GM19395 (cell line): Measurements from ENCODE around the gene TRIM31.
"Not testable (repeated sequence)": the region's sequence is repeated elsewhere in the genome, so short reads cannot be mapped to it uniquely, and the experiment has no call there.

Experiments used
- ATAC-seq: cut with Tn5 transposase; IDR thresholded peaks from one replicate; pipeline ENCODE4 v1.9.1; 2021; ENCODE audit warnings: mild to moderate bottlenecking, moderate library complexity; ENCODE audit not compliant: unreplicated experiment

TRIM31 gene

DNA sequence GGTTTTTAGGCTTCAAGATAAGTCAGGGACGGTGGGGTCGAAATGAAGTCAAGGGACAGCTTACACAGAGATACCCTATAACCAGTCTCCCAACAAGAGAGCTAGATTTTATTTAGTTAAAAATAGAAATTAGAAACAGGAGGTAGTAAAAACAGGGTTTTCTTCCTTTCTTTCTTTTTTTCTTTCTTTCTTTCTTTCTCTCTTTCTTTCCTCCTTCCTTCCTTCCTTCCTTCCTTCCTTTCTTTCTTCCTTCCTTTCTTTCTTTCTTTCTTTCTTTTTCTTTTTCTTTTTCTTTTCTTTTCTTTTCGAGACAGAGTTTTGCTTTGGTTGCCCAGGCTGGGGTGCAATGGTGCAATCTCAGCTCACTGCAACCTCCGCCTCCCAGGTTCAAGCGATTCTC, 5.8 kb upstream of the TRIM31 start:
- ATAC-seq, result not testable (repeated sequence)

DNA sequence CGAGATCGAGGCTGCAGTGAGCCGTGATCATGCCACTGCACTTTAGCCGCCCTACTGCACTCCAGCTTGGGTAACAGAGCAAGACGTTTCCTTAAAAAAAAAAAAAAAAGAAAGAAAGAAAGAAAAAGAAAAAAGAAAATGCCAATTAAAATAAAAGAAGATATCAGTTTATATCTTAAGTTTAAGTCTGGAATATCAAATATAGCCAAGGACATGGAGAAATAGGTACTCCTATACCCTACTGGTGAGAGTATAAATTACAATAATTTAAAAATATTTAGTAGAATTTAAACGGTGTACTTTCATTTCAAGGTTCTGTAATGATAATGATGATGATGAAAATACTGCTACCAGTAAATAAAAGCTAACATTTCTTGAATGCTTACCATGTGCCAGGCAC, 3.8 kb upstream of the TRIM31 start:
- no peak for ATAC-seq

GRCh38 chr6:30113841-30114240, 951 bp upstream of the TRIM31 start:
- ATAC-seq, result no peak

GRCh38 chr6:30112402-30112994, 392 bp downstream of the TRIM31 start:
- no peak for ATAC-seq

- no peak for ATAC-seq
These were observed 1.5 kb downstream of the TRIM31 start for GRCh38 chr6:30111266-30111856.

DNA sequence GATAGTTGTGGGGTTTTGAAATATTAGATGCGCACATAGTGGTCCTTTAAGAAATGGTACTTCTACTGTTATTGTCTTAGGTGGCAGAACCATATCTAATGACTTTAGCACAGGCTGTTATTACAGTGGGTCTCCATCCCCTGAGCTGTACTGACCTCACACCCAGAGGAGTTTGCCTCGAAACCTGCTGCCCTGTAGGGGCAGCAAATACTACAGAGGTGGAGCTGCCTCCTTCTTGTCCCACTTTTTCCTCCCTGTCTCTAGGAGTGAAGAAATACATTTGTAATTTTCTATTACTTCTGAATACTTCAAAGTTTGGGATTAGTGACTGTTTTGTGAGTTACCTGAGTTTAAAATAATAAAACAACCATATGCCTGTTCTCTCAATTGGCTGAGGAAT, 8.2 kb downstream of the TRIM31 start:
- no peak for ATAC-seq

DNA sequence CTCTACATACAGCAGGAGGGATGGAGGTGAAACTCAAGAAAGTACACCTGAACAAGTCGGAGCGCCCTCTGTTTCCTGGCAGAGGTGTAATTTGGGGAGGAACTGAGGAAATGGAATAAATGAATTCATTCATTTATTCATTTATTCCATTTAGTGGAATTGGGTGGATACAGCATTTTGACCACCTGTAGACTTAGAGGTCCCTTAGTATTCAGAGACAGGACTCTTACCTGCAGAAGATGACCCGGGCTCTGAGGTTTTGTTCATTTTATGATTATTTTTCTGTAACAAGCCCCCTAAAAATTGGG, 9.1 kb downstream of the TRIM31 start:
- ATAC-seq, result no peak

DNA sequence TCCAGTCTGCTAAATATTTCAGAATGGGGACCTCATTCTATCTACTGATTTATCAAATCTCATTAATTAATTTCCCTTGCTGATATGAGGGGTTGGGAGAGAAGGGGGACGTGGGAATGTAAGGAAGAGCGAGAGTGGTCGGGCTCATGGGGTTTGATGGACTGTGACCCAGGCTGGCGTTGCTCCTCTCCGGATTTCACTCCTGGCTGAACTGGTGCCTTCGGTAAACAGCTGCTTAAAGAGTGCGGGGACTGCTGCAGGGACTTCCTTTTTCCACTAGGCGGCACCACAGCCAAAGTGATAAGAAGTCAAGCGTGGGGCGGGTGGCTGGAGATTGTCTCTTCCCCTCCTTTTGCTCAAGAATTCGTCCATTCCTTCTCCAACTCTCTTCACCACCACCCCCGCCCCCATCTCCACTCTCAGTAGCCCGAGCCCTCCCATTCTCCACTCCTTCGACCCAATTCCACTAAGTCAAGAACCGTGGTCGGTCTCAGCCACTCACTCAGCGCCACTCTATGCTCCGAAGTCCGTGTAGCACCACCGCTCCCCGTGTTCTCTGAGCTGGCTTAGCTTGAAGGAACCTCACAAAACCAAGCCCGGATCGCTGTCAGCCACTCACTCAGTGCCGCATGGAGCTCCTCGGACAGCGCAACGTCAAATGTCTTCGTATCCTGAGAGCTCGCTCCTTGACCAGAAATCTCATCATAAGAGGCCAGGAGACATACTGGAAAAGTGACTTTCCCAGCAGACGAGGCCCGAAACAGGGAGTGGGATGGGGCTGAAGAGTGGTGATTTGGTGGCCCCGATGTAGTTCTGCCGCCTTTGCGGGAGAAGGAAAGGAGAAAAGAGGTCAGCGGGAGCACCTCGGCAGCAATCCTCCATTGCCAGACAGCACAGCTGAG, 9.7 kb downstream of the TRIM31 start:
- peak; percentile 77 for ATAC-seq

DNA sequence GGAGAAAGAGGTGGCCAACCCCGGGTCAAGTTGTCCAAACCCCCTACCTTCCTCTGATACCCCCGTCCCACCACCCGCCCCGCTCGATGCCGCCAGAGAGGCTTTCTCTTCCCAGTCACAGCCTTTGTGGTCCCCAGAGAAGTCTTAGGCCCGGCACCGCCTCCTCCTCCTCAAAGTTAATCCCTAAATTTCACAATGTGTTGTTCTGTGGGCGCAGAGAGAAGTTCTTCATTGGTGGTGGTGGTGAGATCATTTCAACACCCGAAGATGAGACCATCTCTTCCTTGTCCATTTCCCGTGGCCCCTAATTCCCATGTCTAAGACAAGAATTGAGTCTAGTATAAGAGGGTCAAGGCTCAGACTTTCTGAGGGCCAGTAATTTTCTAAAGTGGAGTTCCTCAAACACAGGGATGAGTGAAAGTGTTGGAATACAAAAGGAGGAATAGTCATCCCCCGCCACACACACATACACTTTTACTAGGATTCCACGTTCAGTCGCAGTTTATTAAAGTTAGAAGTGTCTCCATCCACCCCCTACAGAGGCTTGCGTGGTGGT, 10.4 kb downstream of the TRIM31 start:
- ATAC-seq, result no peak

- ATAC-seq, result no peak
These were observed 11.2 kb downstream of the TRIM31 start for GRCh38 chr6:30101444-30102413.

GRCh38 chr6:30100585-30101443, 12.1 kb downstream of the TRIM31 start:
- no peak for ATAC-seq

GRCh38 chr6:30100154-30100553, 12.7 kb downstream of the TRIM31 start:
- no peak for ATAC-seq

GRCh38 chr6:30097902-30098768, 14.8 kb downstream of the TRIM31 start:
- no peak for ATAC-seq

GRCh38 chr6:30096829-30097228, 16.1 kb downstream of the TRIM31 start:
- ATAC-seq, result no peak

- ATAC-seq, result no peak
These were observed 18.8 kb downstream of the TRIM31 start for GRCh38 chr6:30093951-30094661.

GRCh38 chr6:30092852-30093543, 19.9 kb downstream of the TRIM31 start:
- no peak for ATAC-seq

DNA sequence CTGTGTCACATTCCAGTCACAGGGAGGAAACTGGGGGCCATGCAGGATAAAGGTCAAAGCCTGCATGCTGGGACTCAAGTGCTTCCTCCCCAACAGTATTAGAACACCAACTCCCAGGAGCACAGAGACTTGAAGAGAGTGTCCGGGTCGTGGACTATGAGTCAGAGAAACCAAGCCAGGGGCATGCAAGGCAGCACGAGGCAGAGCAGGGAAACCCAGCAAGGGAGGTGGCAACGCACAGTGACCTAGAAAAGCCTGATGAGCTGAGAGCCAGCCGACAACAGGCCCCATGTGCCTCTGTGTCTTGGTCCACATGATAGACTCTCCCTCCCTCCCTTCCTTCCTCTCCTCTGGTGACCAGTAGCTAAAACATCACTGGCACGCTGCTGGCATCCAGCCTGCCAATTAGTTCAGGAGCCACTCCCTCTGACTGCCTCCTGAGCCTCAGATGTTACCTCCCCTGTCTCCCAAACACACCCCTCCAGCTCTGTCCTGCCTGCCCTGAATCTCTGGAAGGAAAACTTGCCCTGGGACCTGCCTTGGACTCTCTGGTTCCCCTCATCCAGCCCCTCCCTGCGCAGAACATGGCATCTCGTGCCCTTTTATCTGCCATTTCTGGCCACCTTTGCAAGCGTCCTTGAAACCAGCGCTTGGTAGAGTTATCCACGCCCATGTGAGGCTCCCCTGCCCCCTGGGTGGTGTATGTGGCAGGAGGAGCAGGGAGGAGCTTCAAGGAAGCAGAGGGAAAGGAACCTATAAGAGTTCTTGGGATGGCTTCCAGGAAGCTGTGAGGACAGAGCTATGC, 21.1 kb downstream of the TRIM31 start:
- no peak for ATAC-seq
